DMS53 treated with DMSO at 0.1 percent for 48 hours (cell line): ENCODE data around the gene TMEM121.
"Not testable (repeated sequence)": the region's sequence is repeated elsewhere in the genome, so short reads cannot be mapped to it uniquely, and the experiment has no call there.

Experiments used
- DNase-seq: peaks from one replicate; lab custom pipeline; 2025; ENCODE audit not compliant: unreplicated experiment; lab: John Stamatoyannopoulos, UW

TMEM121 gene

GRCh38 chr14:105541218-105541875 lies 15.0 kb downstream of the TMEM121 start:
- no peak for DNase-seq

- not testable (repeated sequence) for DNase-seq
Measured at GRCh38 chr14:105545676-105546075, 19.3 kb downstream of the TMEM121 start.

GRCh38 chr14:105546410-105546809 lies 20.0 kb downstream of the TMEM121 start:
- DNase-seq, result not testable (repeated sequence)

GRCh38 chr14:105547072-105547471 lies 20.7 kb downstream of the TMEM121 start:
- DNase-seq, result not testable (repeated sequence)

- DNase-seq, result no peak
Measured at GRCh38 chr14:105547741-105548169, 21.4 kb downstream of the TMEM121 start.

GRCh38 chr14:105549481-105549880 lies 23.1 kb downstream of the TMEM121 start:
- DNase-seq, result no peak

GRCh38 chr14:105554022-105554421 lies 27.6 kb downstream of the TMEM121 start:
- DNase-seq, result no peak

- no peak for DNase-seq
Measured at GRCh38 chr14:105554523-105554922, 28.1 kb downstream of the TMEM121 start.

- DNase-seq, result not testable (repeated sequence)
Measured at GRCh38 chr14:105557671-105558070, 31.3 kb downstream of the TMEM121 start.

GRCh38 chr14:105558449-105559154 lies 32.2 kb downstream of the TMEM121 start:
- DNase-seq, result not testable (repeated sequence)

GRCh38 chr14:105559384-105560047 lies 33.1 kb downstream of the TMEM121 start:
- DNase-seq, result not testable (repeated sequence)

- DNase-seq, result not testable (repeated sequence)
Measured at GRCh38 chr14:105560048-105560669, 33.8 kb downstream of the TMEM121 start.

- not testable (repeated sequence) for DNase-seq
Measured at GRCh38 chr14:105561345-105561744, 35.0 kb downstream of the TMEM121 start.

- no peak for DNase-seq
Measured at GRCh38 chr14:105562713-105563346, 36.4 kb downstream of the TMEM121 start.

GRCh38 chr14:105563347-105563737 lies 37.0 kb downstream of the TMEM121 start:
- DNase-seq, result no peak

GRCh38 chr14:105564536-105564935 lies 38.2 kb downstream of the TMEM121 start:
- not testable (repeated sequence) for DNase-seq

- DNase-seq, result not testable (repeated sequence)
Measured at GRCh38 chr14:105565185-105565919, 39.0 kb downstream of the TMEM121 start.

GRCh38 chr14:105566248-105567163 lies 40.1 kb downstream of the TMEM121 start:
- not testable (repeated sequence) for DNase-seq
